ENCODE measurements around the gene FRMD4B. TPM values are rescaled to one million over a fixed set of nuclear protein-coding genes. Genes with fewer than 3 reads are reported as not detected.
A peak's percentile ranks its signal among the peaks of the same experiment; 100 is the strongest.

FRMD4B gene
- total and polyA plus RNA-seq, 4 donors, result 40.9 to 66.7 (median 49.4) TPM

DNA sequence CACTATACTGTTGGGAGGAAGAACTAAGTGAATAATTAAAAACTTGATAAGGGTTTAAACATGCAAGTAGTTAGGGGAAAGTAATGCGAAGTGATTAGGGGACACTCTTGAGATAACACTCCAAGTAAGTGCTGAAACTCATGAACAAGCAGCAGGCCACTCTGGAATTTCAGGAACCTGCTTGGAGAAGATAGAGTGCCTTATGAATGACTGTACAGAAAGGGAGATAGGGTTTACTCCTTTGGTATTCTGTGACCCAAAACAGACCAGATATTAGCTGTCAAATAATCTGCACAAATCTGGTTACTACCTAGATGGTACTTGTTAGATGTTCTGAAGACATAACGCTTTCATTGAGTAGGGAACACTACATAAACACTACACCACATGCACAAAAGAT lies 85.6 kb downstream of the FRMD4B start:
- no peak overlapping the region for H3K27ac ChIP-seq (ENCODE audit: low read depth, low read length)
- 88% methylated on average over 1 of the region's 2 CpGs for WGBS (ENCODE audit: insufficient coverage)
- peaks cover 12% of the 10 kb centered on the region for H3K36me3 ChIP-seq (ENCODE audit: control insufficient read depth, insufficient read depth, low read length)
- no peak overlapping the region for H3K4me3 ChIP-seq (ENCODE audit: low read depth, low read length)
- H3K4me1 ChIP-seq (ENCODE audit: control insufficient read depth, insufficient read depth, low read length), result no peaks in the 10 kb centered on the region
- H3K27me3 ChIP-seq (ENCODE audit: control insufficient read depth, insufficient read depth, low read length), result no peaks in the 10 kb centered on the region
- no peaks in the 10 kb centered on the region for H3K9me3 ChIP-seq (ENCODE audit: control insufficient read depth, insufficient read depth, low read length)
- no peak for DNase-seq (ENCODE audit: low read depth in 4 of 6, low spot score in 6 of 6)

- no peak overlapping the region for H3K27ac ChIP-seq (ENCODE audit: low read depth, low read length)
- no CpG with 5 or more reads among the region's 3 CpGs for WGBS (ENCODE audit: insufficient coverage)
- no peak overlapping the region for H3K4me3 ChIP-seq (ENCODE audit: low read depth, low read length)
Observed at GRCh38 chr3:69299344-69299743, 86.5 kb downstream of the FRMD4B start.

DNA sequence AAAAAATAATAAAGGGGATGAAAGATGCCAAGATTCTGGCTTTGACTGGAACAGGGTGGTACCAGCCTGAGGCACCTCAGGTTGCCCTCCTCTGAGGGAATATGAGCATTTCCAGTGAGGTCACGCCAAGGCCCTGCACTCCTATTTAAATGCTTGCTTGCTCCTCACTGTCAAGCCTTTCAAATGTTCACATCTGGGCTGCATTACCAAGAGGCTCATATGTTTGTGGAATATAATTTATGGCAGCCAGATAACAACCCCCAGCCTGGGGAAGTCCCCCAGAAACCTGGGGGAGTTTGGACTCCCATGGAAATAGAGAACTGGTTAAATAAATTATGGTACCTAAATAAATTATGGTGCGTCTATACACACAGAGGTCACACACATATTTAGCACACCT lies 88.4 kb downstream of the FRMD4B start:
- no peaks in the 10 kb centered on the region for H3K9me3 ChIP-seq (ENCODE audit: control insufficient read depth, insufficient read depth, low read length)
- no peaks in the 10 kb centered on the region for H3K27me3 ChIP-seq (ENCODE audit: control insufficient read depth, insufficient read depth, low read length)
- no peak overlapping the region for H3K4me3 ChIP-seq (ENCODE audit: low read depth, low read length)
- peaks cover 14% of the 10 kb centered on the region for H3K36me3 ChIP-seq (ENCODE audit: control insufficient read depth, insufficient read depth, low read length)
- H3K4me1 ChIP-seq (ENCODE audit: control insufficient read depth, insufficient read depth, low read length), result peaks cover 5% of the 10 kb centered on the region
- no peak for DNase-seq (ENCODE audit: low read depth in 4 of 6, low spot score in 6 of 6)
- no CpG with 5 or more reads among the region's 2 CpGs for WGBS (ENCODE audit: insufficient coverage)
- H3K27ac ChIP-seq (ENCODE audit: low read depth, low read length), result no peak overlapping the region

More at GRCh38 chr3:69299344-69299743, 86.5 kb downstream of the FRMD4B start:
- peaks cover 14% of the 10 kb centered on the region for H3K36me3 ChIP-seq (ENCODE audit: control insufficient read depth, insufficient read depth, low read length)
- H3K27me3 ChIP-seq (ENCODE audit: control insufficient read depth, insufficient read depth, low read length), result no peaks in the 10 kb centered on the region
- H3K9me3 ChIP-seq (ENCODE audit: control insufficient read depth, insufficient read depth, low read length), result no peaks in the 10 kb centered on the region
- DNase-seq (ENCODE audit: low read depth in 4 of 6, low spot score in 6 of 6), result no peak
- no peaks in the 10 kb centered on the region for H3K4me1 ChIP-seq (ENCODE audit: control insufficient read depth, insufficient read depth, low read length)

DNA sequence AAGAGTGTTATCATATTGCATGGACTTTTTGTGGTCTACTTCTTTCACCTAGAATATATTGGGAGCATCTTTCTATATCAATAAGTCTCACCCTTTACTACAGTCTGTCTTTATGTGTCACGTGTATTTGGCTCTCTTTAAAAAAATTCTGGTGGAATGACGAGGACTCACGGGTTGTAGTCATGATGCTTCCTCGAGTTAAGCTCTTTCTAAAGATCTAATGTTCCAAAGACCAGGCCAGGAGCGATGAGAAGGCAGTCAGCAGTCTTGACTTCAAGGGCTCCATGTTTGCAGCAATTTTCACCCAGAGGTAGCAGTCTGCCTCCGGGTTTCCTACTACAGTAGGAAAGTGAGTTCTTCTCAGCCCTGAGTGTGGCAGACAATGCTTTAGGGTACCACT lies 88.9 kb downstream of the FRMD4B start:
- no peak overlapping the region for H3K4me3 ChIP-seq (ENCODE audit: low read depth, low read length)
- H3K27ac ChIP-seq (ENCODE audit: low read depth, low read length), result no peak overlapping the region
- WGBS (ENCODE audit: insufficient coverage), result 81% methylated on average over 5 of the region's 6 CpGs
- no peaks in the 10 kb centered on the region for H3K9me3 ChIP-seq (ENCODE audit: control insufficient read depth, insufficient read depth, low read length)
- peaks cover 14% of the 10 kb centered on the region for H3K36me3 ChIP-seq (ENCODE audit: control insufficient read depth, insufficient read depth, low read length)
- H3K4me1 ChIP-seq (ENCODE audit: control insufficient read depth, insufficient read depth, low read length), result peaks cover 5% of the 10 kb centered on the region
- no peak for DNase-seq (ENCODE audit: low read depth in 4 of 6, low spot score in 6 of 6)
- H3K27me3 ChIP-seq (ENCODE audit: control insufficient read depth, insufficient read depth, low read length), result no peaks in the 10 kb centered on the region

- DNase-seq (ENCODE audit: low read depth in 4 of 6, low spot score in 6 of 6), result peak in 2 of 6 donors; percentile 49 to 80
- Histone ChIP-seq H3K4me3 (ENCODE audit: low read depth, low read length) (no peak overlapping the region), H3K4me1 (ENCODE audit: control insufficient read depth, insufficient read depth, low read length) (peaks cover 13% of the 10 kb centered on the region), H3K9me3 (ENCODE audit: control insufficient read depth, insufficient read depth, low read length) (no peaks in the 10 kb centered on the region), H3K36me3 (ENCODE audit: control insufficient read depth, insufficient read depth, low read length) (peaks cover 5% of the 10 kb centered on the region), H3K27ac (ENCODE audit: low read depth, low read length) (no peak overlapping the region), H3K27me3 (ENCODE audit: control insufficient read depth, insufficient read depth, low read length) (no peaks in the 10 kb centered on the region)
- WGBS (ENCODE audit: insufficient coverage), result 57% methylated on average over 1 of the region's 4 CpGs
Observed at GRCh38 chr3:69294014-69294766, 91.7 kb downstream of the FRMD4B start.

GRCh38 chr3:69292959-69293574 lies 92.8 kb downstream of the FRMD4B start:
- Histone ChIP-seq H3K9me3 (ENCODE audit: control insufficient read depth, insufficient read depth, low read length) (no peaks in the 10 kb centered on the region), H3K4me3 (ENCODE audit: low read depth, low read length) (no peak overlapping the region), H3K4me1 (ENCODE audit: control insufficient read depth, insufficient read depth, low read length) (peaks cover 21% of the 10 kb centered on the region), H3K27ac (ENCODE audit: low read depth, low read length) (no peak overlapping the region), H3K36me3 (ENCODE audit: control insufficient read depth, insufficient read depth, low read length) (peaks cover 5% of the 10 kb centered on the region), H3K27me3 (ENCODE audit: control insufficient read depth, insufficient read depth, low read length) (no peaks in the 10 kb centered on the region)
- 53% methylated on average over 2 of the region's 7 CpGs for WGBS (ENCODE audit: insufficient coverage)
- DNase-seq (ENCODE audit: low read depth in 4 of 6, low spot score in 6 of 6), result no peak

- Histone ChIP-seq H3K36me3 (ENCODE audit: control insufficient read depth, insufficient read depth, low read length) (peaks cover 5% of the 10 kb centered on the region), H3K27ac (ENCODE audit: low read depth, low read length) (no peak overlapping the region), H3K27me3 (ENCODE audit: control insufficient read depth, insufficient read depth, low read length) (no peaks in the 10 kb centered on the region), H3K9me3 (ENCODE audit: control insufficient read depth, insufficient read depth, low read length) (no peaks in the 10 kb centered on the region), H3K4me1 (ENCODE audit: control insufficient read depth, insufficient read depth, low read length) (peaks cover 22% of the 10 kb centered on the region), H3K4me3 (ENCODE audit: low read depth, low read length) (no peak overlapping the region)
- 94% methylated on average over 3 of the region's 4 CpGs for WGBS (ENCODE audit: insufficient coverage)
- no peak for DNase-seq (ENCODE audit: low read depth in 4 of 6, low spot score in 6 of 6)
Observed at GRCh38 chr3:69292185-69292584, 93.7 kb downstream of the FRMD4B start.

GRCh38 chr3:69290430-69290829 lies 95.5 kb downstream of the FRMD4B start:
- Histone ChIP-seq H3K36me3 (ENCODE audit: control insufficient read depth, insufficient read depth, low read length) (peaks cover 8% of the 10 kb centered on the region), H3K9me3 (ENCODE audit: control insufficient read depth, insufficient read depth, low read length) (no peaks in the 10 kb centered on the region), H3K4me3 (ENCODE audit: low read depth, low read length) (no peak overlapping the region), H3K4me1 (ENCODE audit: control insufficient read depth, insufficient read depth, low read length) (peaks cover 22% of the 10 kb centered on the region), H3K27me3 (ENCODE audit: control insufficient read depth, insufficient read depth, low read length) (no peaks in the 10 kb centered on the region), H3K27ac (ENCODE audit: low read depth, low read length) (no peak overlapping the region)
- no peak for DNase-seq (ENCODE audit: low read depth in 4 of 6, low spot score in 6 of 6)
- 59% methylated on average over 3 of the region's 3 CpGs for WGBS (ENCODE audit: insufficient coverage)

DNA sequence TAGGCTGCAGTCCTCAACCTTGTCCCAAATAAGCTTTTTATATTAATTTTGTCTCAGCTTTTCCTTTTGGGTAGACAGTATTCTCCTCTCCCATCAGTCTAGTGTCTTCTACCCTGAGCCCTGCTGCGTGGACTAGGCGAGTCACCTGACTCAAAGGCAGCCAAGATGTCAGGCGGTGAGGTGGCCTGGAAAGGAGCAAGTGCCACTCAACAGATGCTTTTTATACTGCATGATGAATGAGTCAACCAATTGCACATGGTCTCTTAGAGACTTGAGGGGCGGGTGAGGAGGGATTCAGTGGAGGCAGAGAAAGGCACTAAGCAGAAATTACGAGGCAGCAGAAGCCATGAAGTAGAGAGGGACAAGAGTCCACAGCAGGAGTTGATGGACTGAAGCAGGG lies 95.9 kb downstream of the FRMD4B start:
- Histone ChIP-seq H3K9me3 (ENCODE audit: control insufficient read depth, insufficient read depth, low read length) (no peaks in the 10 kb centered on the region), H3K4me3 (ENCODE audit: low read depth, low read length) (no peak overlapping the region), H3K36me3 (ENCODE audit: control insufficient read depth, insufficient read depth, low read length) (peaks cover 4% of the 10 kb centered on the region), H3K27me3 (ENCODE audit: control insufficient read depth, insufficient read depth, low read length) (no peaks in the 10 kb centered on the region), H3K4me1 (ENCODE audit: control insufficient read depth, insufficient read depth, low read length) (peaks cover 22% of the 10 kb centered on the region), H3K27ac (ENCODE audit: low read depth, low read length) (no peak overlapping the region)
- WGBS (ENCODE audit: insufficient coverage), result 69% methylated on average over 4 of the region's 5 CpGs
- no peak for DNase-seq (ENCODE audit: low read depth in 4 of 6, low spot score in 6 of 6)

All from spinal cord (tissue), 10 donors.